HCT116 (cell line): ENCODE data around the gene MEAK7. TPM values are rescaled to one million over a fixed set of nuclear protein-coding genes. Genes with fewer than 3 reads are reported as not detected.

ENCODE experiments used
- ATAC-seq: fragments of 200-7000 bp; cut with Tn5 transposase; 2 replicates; pipeline ENCODE4 v1.9.1; 2020; ENCODE audit warnings: mild to moderate bottlenecking, moderate library complexity
- BruUV-seq: library from RNA; stranded (reverse); fragments of 400-500 nt; replicated peaks from 2 replicates; lab custom pipeline; 2021; lab: Mats Ljungman, UMichigan
- CTCF ChIA-PET: fragments of 300-600 bp; sonication (Branson Sonifier 250); formaldehyde crosslinking; loops from one replicate; lab custom pipeline; 2021; ENCODE audit warnings: antibody characterized with exemption; lab: Charles Lee
- POLR2A ChIA-PET: fragments of 300-600, 350-600 bp; sonication (Branson Sonifier 250); formaldehyde crosslinking; loops from one replicate; lab custom pipeline; 2021; ENCODE audit warnings: antibody characterized with exemption; lab: Charles Lee
- RAD21 ChIA-PET, 2 experiments: fragments of 300-600 bp; sonication (Branson Sonifier 250); formaldehyde crosslinking; loops; one replicate each; lab custom pipeline; 2023; ENCODE audit warnings: low total read pairs in 2 of 2; ENCODE audit not compliant: uncharacterized antibody in 2 of 2, unreplicated experiment in 2 of 2, low non-redundant PET in 1 of 2; lab: Charles Lee
- DNase-seq: peaks from one replicate; pipeline ENCODE4 v3.0.0-alpha.2; 2010; ENCODE audit warnings: low read depth, low spot score
- H2AFZ ChIP-seq: fragments of 200-600 bp; shearing (Covaris generic), sonication (generic); 2 replicates; pipeline ENCODE4 v1.6.1; 2017; ENCODE audit warnings: low read depth, mixed run types, mixed read lengths, antibody characterized with exemption, low read length; ENCODE audit not compliant: poor library complexity, severe bottlenecking
- H3K27ac ChIP-seq: 2 replicates; pipeline ENCODE4 v1.5.1; 2012; ENCODE audit warnings: low read depth, low read length
- H3K27me3 ChIP-seq: fragments of 200-600 bp; sonication (generic); 2 replicates; pipeline ENCODE4 v1.6.1; 2016; ENCODE audit warnings: mixed run types, low read length, mixed read lengths; ENCODE audit not compliant: insufficient read depth
- H3K36me3 ChIP-seq, 2 experiments: fragments of 200-500 bp in 1 of 2; fragments of 200-600 bp in 1 of 2; sonication (Bioruptor generic) in 1 of 2; sonication (generic) in 1 of 2; 2 replicates each; pipeline versions ENCODE4 v1.5.1 to v1.6.1; 2014 to 2016; ENCODE audit warnings: low read length in 2 of 2, inconsistent platforms in 1 of 2, mixed read lengths in 1 of 2, mixed run types in 1 of 2; ENCODE audit not compliant: insufficient read depth in 2 of 2, control insufficient read depth in 1 of 2
- H3K4me1 ChIP-seq, 2 experiments: fragments of 200-600 bp in 1 of 2; sonication (generic) in 1 of 2; 2 replicates each; pipeline versions ENCODE4 v1.5.1 to v1.6.1; 2012 to 2017; ENCODE audit warnings: low read length in 2 of 2, inconsistent platforms in 1 of 2, mild to moderate bottlenecking in 1 of 2, mixed read lengths in 1 of 2, mixed run types in 1 of 2, moderate library complexity in 1 of 2; ENCODE audit not compliant: insufficient read depth in 2 of 2, control insufficient read depth in 1 of 2
- H3K4me2 ChIP-seq: fragments of 200-600 bp; sonication (generic); 2 replicates; pipeline ENCODE4 v1.6.1; 2017; ENCODE audit warnings: mixed run types, low read length, mixed read lengths
- H3K4me3 ChIP-seq, 2 experiments: fragments of 200-600 bp in 1 of 2; sonication (generic) in 1 of 2; replicated peaks in 1 of 2; 2 replicates each; pipeline ENCODE4 v1.5.1; 2011 to 2016; ENCODE audit warnings: low read length in 2 of 2, control low read depth in 1 of 2, low read depth in 1 of 2, mild to moderate bottlenecking in 1 of 2, mixed read lengths in 1 of 2, mixed run types in 1 of 2
- H3K79me2 ChIP-seq: fragments of 200-600 bp; sonication (generic); 2 replicates; pipeline ENCODE4 v1.6.1; 2017; ENCODE audit warnings: mild to moderate bottlenecking, mixed run types, low read length, moderate library complexity, mixed read lengths; ENCODE audit not compliant: insufficient read depth
- H3K9ac ChIP-seq: fragments of 200-600 bp; sonication (generic); 2 replicates; pipeline ENCODE4 v1.6.1; 2016; ENCODE audit warnings: low read length, mixed read lengths
- H3K9me2 ChIP-seq: fragments of 200-600 bp; sonication (generic), shearing (Covaris generic); 2 replicates; pipeline ENCODE4 v1.6.1; 2017; ENCODE audit warnings: mixed run types, mild to moderate bottlenecking, moderate library complexity; ENCODE audit not compliant: insufficient read depth
- H3K9me3 ChIP-seq, 2 experiments: fragments of 200-500 bp in 1 of 2; fragments of 200-600 bp in 1 of 2; sonication (Bioruptor generic) in 1 of 2; sonication (generic) in 1 of 2; 2 replicates each; pipeline ENCODE4 v1.6.1; 2014 to 2017; ENCODE audit warnings: low read length in 2 of 2, mixed read lengths in 2 of 2, inconsistent platforms in 1 of 2, low read depth in 1 of 2, mild to moderate bottlenecking in 1 of 2, mixed run types in 1 of 2, moderate library complexity in 1 of 2; ENCODE audit not compliant: control insufficient read depth in 1 of 2, insufficient read depth in 1 of 2
- H4K20me1 ChIP-seq: fragments of 200-600 bp; sonication (generic), shearing (Covaris generic); 2 replicates; pipeline ENCODE4 v1.6.1; 2017; ENCODE audit warnings: mixed run types, mild to moderate bottlenecking, moderate library complexity; ENCODE audit not compliant: insufficient read depth
- CBX3 ChIP-seq: IDR thresholded peaks from 2 replicates; pipeline ENCODE4 v1.6.1; 2012; ENCODE audit warnings: low read depth
- CEBPB ChIP-seq: IDR thresholded peaks from 2 replicates; pipeline ENCODE4 v1.6.1; 2012; ENCODE audit warnings: low read depth
- EGR1 ChIP-seq: IDR thresholded peaks from 2 replicates; pipeline ENCODE4 v1.6.1; 2012; ENCODE audit warnings: low read depth
- ELF1 ChIP-seq: IDR thresholded peaks from 2 replicates; pipeline ENCODE4 v1.6.1; 2012; ENCODE audit warnings: low read depth, borderline replicate concordance
- EZH2 ChIP-seq: fragments of 200-600 bp; sonication (generic); IDR thresholded peaks from 2 replicates; pipeline ENCODE4 v1.6.1; 2017; ENCODE audit warnings: antibody characterized with exemption, mixed run types
- EZH2phosphoT487 ChIP-seq: fragments of 200-600 bp; IDR thresholded peaks from 2 replicates; pipeline ENCODE4 v1.6.1; 2018; ENCODE audit warnings: antibody characterized with exemption, borderline replicate concordance
- FOSL1 ChIP-seq: IDR thresholded peaks from 2 replicates; pipeline ENCODE4 v1.6.1; 2012; ENCODE audit warnings: low read depth
- POLR2A ChIP-seq: IDR thresholded peaks from 2 replicates; pipeline ENCODE4 v1.7.0; 2011; ENCODE audit warnings: borderline replicate concordance; ENCODE audit not compliant: insufficient read depth, insufficient read length; ENCODE audit errors: extremely low read depth
- POLR2AphosphoS5 ChIP-seq: IDR thresholded peaks from 2 replicates; pipeline ENCODE4 v1.6.1; 2011; ENCODE audit warnings: mild to moderate bottlenecking, low read depth, low read length, moderate library complexity
- RAD21 ChIP-seq: IDR thresholded peaks from 2 replicates; pipeline ENCODE4 v1.6.1; 2012; ENCODE audit warnings: low read depth, mild to moderate bottlenecking
- SRF ChIP-seq: IDR thresholded peaks from 2 replicates; pipeline ENCODE4 v1.6.1; 2012; ENCODE audit warnings: low read depth
- TCF7L2 ChIP-seq: IDR thresholded peaks from 2 replicates; pipeline ENCODE4 v1.7.0; 2011; ENCODE audit warnings: borderline replicate concordance, inconsistent platforms; ENCODE audit not compliant: insufficient read depth, insufficient read length; ENCODE audit errors: extremely low read depth
- YY1 ChIP-seq: IDR thresholded peaks from 2 replicates; pipeline ENCODE4 v1.6.1; 2011; ENCODE audit warnings: low read length, low read depth, moderate library complexity, mild to moderate bottlenecking; ENCODE audit not compliant: insufficient replicate concordance; ENCODE audit errors: extremely low read depth
- ZFX ChIP-seq: fragments of 450-650 bp; IDR thresholded peaks from 2 replicates; pipeline ENCODE4 v1.6.1; 2017
- ZNF274 ChIP-seq: fragments of 200-500 bp; sonication (Bioruptor generic); IDR thresholded peaks from 2 replicates; pipeline ENCODE4 v1.6.1; 2014; ENCODE audit warnings: mild to moderate bottlenecking, low read depth, low read length, inconsistent platforms
- intact Hi-C: fragments of 100-400 bp; cut with micrococcal nuclease; formaldehyde crosslinking; loops from 2 replicates; pipeline ENCODE4 v1.10.0; 2022
- total RNA-seq: library from RNA; stranded (reverse); gene quantifications from one replicate; pipeline ENCODE4 v1.2.1, GENCODE V29; 2021; ENCODE audit not compliant: unreplicated experiment
- TF ChIP-seq, protein P1 (sequence below): IDR thresholded peaks from 2 replicates; pipeline ENCODE4 v1.6.1; 2011; ENCODE audit warnings: mild to moderate bottlenecking, low read length, moderate library complexity; ENCODE audit not compliant: insufficient replicate concordance; ENCODE audit errors: extremely low read depth
- TF ChIP-seq, protein P2 (sequence below): IDR thresholded peaks from 2 replicates; pipeline ENCODE4 v1.6.1; 2012
- TF ChIP-seq, protein P3 (sequence below): IDR thresholded peaks from 2 replicates; pipeline ENCODE4 v1.6.1; 2012; ENCODE audit warnings: low read depth
- TF ChIP-seq, protein P4 (sequence below): IDR thresholded peaks from 2 replicates; pipeline ENCODE4 v1.6.1; 2012
- TF ChIP-seq, protein P5 (sequence below), 3 experiments: fragments of 200-600 bp in 1 of 3; sonication (generic) in 1 of 3; IDR thresholded peaks in 2 of 3; conservative IDR thresholded peaks in 1 of 3; 2 replicates each; pipeline ENCODE4 v1.5.1; 2012 to 2017; ENCODE audit warnings: low read depth in 2 of 3, low read length in 2 of 3, antibody characterized with exemption in 1 of 3, borderline replicate concordance in 1 of 3, control low read depth in 1 of 3, mild to moderate bottlenecking in 1 of 3, mixed read lengths in 1 of 3, mixed run types in 1 of 3, moderate library complexity in 1 of 3; ENCODE audit not compliant: insufficient read depth in 1 of 3

The MEAK7 gene
- total RNA-seq, 1 experiment from 2014 or later: 32.2 TPM

DNA sequence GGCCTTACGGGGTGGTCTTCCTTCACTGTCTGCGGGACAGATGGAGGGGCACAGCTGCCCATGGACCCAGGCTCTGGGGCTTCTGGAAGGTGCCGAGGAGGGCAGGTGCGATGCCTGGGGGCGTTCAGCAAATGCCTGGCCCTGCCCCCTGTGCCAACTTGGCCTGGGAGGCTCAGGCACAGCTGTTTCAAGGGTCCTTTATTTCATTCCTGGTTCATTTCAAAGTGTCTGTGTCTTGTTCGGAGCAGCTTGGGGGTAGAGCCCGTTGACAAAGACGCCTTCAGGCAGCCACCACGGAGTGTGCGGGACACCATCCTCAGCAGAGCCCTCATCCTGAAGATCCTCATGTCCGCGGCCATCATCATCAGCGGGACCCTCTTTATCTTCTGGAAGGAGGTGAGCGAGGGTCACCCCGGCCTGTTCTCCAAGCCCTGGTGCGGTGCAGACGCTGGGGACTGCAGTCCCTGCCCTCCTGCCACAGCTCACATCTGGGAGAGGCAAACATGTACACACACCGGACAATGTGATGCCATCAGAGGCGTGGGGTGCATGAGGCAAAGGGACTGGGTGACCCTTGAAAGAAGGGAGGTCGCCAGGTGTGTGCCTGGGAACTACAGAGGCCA lies 43.9 kb downstream of the MEAK7 start:
- Histone ChIP-seq H3K79me2 (no peaks in the 10 kb centered on the region), H3K36me3 (peaks cover 0 to 4% of the 10 kb centered on the region in 2 experiments; a peak in 2 of 4 replicates), H3K4me1 (no peaks in the 10 kb centered on the region), H3K9me2 (no peaks in the 10 kb centered on the region), H3K27me3 (no peaks in the 10 kb centered on the region), H3K9ac (no peak overlapping the region), H3K9me3 (no peaks in the 10 kb centered on the region), H2AFZ (no peak overlapping the region), H3K4me3 (no peak overlapping the region), H3K27ac (no peak overlapping the region), H3K4me2 (no peak overlapping the region), H4K20me1 (no peaks in the 10 kb centered on the region)
- TF ChIP-seq YY1: no peak
- no peak for TF ChIP-seq CBX3
- TF ChIP-seq, protein P1, sequence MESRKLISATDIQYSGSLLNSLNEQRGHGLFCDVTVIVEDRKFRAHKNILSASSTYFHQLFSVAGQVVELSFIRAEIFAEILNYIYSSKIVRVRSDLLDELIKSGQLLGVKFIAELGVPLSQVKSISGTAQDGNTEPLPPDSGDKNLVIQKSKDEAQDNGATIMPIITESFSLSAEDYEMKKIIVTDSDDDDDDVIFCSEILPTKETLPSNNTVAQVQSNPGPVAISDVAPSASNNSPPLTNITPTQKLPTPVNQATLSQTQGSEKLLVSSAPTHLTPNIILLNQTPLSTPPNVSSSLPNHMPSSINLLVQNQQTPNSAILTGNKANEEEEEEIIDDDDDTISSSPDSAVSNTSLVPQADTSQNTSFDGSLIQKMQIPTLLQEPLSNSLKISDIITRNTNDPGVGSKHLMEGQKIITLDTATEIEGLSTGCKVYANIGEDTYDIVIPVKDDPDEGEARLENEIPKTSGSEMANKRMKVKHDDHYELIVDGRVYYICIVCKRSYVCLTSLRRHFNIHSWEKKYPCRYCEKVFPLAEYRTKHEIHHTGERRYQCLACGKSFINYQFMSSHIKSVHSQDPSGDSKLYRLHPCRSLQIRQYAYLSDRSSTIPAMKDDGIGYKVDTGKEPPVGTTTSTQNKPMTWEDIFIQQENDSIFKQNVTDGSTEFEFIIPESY: no peak
- no peak for TF ChIP-seq EZH2
- TF ChIP-seq, protein P2, sequence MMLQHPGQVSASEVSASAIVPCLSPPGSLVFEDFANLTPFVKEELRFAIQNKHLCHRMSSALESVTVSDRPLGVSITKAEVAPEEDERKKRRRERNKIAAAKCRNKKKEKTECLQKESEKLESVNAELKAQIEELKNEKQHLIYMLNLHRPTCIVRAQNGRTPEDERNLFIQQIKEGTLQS: no peak
- TF ChIP-seq EGR1: no peak
- TF ChIP-seq FOSL1: no peak
- no peak for TF ChIP-seq TCF7L2
- no peak for TF ChIP-seq SRF
- no peak for TF ChIP-seq RAD21
- TF ChIP-seq POLR2AphosphoS5: no peak
- TF ChIP-seq CEBPB: no peak
- TF ChIP-seq, protein P3, sequence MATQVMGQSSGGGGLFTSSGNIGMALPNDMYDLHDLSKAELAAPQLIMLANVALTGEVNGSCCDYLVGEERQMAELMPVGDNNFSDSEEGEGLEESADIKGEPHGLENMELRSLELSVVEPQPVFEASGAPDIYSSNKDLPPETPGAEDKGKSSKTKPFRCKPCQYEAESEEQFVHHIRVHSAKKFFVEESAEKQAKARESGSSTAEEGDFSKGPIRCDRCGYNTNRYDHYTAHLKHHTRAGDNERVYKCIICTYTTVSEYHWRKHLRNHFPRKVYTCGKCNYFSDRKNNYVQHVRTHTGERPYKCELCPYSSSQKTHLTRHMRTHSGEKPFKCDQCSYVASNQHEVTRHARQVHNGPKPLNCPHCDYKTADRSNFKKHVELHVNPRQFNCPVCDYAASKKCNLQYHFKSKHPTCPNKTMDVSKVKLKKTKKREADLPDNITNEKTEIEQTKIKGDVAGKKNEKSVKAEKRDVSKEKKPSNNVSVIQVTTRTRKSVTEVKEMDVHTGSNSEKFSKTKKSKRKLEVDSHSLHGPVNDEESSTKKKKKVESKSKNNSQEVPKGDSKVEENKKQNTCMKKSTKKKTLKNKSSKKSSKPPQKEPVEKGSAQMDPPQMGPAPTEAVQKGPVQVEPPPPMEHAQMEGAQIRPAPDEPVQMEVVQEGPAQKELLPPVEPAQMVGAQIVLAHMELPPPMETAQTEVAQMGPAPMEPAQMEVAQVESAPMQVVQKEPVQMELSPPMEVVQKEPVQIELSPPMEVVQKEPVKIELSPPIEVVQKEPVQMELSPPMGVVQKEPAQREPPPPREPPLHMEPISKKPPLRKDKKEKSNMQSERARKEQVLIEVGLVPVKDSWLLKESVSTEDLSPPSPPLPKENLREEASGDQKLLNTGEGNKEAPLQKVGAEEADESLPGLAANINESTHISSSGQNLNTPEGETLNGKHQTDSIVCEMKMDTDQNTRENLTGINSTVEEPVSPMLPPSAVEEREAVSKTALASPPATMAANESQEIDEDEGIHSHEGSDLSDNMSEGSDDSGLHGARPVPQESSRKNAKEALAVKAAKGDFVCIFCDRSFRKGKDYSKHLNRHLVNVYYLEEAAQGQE: no peak
- TF ChIP-seq, protein P4, sequence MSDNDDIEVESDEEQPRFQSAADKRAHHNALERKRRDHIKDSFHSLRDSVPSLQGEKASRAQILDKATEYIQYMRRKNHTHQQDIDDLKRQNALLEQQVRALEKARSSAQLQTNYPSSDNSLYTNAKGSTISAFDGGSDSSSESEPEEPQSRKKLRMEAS: no peak
- TF ChIP-seq, protein P5, sequence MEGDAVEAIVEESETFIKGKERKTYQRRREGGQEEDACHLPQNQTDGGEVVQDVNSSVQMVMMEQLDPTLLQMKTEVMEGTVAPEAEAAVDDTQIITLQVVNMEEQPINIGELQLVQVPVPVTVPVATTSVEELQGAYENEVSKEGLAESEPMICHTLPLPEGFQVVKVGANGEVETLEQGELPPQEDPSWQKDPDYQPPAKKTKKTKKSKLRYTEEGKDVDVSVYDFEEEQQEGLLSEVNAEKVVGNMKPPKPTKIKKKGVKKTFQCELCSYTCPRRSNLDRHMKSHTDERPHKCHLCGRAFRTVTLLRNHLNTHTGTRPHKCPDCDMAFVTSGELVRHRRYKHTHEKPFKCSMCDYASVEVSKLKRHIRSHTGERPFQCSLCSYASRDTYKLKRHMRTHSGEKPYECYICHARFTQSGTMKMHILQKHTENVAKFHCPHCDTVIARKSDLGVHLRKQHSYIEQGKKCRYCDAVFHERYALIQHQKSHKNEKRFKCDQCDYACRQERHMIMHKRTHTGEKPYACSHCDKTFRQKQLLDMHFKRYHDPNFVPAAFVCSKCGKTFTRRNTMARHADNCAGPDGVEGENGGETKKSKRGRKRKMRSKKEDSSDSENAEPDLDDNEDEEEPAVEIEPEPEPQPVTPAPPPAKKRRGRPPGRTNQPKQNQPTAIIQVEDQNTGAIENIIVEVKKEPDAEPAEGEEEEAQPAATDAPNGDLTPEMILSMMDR (IDR thresholded peaks at IDR 0.05 in 2 of 3, conservative IDR thresholded peaks at IDR 0.05 in 1 of 3; ENCODE audit: borderline replicate concordance in 1 of 3, insufficient read depth in 1 of 3, low read depth in 2 of 3, low read length in 2 of 3): no peak
- TF ChIP-seq ELF1: no peak
- TF ChIP-seq ZFX: no peak
- TF ChIP-seq ZNF274: no peak
- no peak for TF ChIP-seq POLR2A
- no peak for TF ChIP-seq EZH2phosphoT487
- CTCF ChIA-PET: no interaction called here
- RAD21 ChIA-PET: no interaction called here
- intact Hi-C loops: no loop called here
- no TSS peak for BruUV-seq
- DNase-seq: no peak
- POLR2A ChIA-PET: no interaction called here
- no peak for ATAC-seq
